ENCODE measurements around the gene DUS2. TPM values are rescaled to one million over a fixed set of nuclear protein-coding genes. Genes with fewer than 3 reads are reported as not detected.

Gene DUS2
- total and polyA plus RNA-seq, 11 donors, result 3.8 to 11.5 (median 7.2) TPM

DNA sequence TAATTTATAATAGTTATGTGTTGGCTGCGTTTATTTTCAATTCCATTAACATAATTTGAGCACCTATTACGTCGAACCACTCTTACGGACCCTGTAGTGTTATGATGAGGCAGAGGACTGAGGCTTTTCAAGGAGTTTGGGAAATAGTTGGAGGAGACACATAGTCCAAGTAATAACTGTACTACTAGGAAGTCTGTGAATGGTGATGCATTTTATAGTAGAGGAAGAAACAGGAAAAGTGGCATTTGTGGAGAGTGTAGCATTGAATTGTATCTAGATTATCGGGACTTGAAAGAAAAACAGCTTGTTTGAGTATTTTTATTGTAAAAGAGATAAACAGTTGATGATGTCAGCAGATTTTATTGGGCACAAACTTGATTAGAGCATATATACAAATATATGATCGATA is 63.8 kb downstream of the DUS2 start:
- no peaks in the 10 kb centered on the region for H3K9me3 ChIP-seq
- no peak for TF ChIP-seq POLR2A (IDR thresholded peaks at IDR 0.05)
- TF ChIP-seq, protein P1, sequence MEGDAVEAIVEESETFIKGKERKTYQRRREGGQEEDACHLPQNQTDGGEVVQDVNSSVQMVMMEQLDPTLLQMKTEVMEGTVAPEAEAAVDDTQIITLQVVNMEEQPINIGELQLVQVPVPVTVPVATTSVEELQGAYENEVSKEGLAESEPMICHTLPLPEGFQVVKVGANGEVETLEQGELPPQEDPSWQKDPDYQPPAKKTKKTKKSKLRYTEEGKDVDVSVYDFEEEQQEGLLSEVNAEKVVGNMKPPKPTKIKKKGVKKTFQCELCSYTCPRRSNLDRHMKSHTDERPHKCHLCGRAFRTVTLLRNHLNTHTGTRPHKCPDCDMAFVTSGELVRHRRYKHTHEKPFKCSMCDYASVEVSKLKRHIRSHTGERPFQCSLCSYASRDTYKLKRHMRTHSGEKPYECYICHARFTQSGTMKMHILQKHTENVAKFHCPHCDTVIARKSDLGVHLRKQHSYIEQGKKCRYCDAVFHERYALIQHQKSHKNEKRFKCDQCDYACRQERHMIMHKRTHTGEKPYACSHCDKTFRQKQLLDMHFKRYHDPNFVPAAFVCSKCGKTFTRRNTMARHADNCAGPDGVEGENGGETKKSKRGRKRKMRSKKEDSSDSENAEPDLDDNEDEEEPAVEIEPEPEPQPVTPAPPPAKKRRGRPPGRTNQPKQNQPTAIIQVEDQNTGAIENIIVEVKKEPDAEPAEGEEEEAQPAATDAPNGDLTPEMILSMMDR (IDR thresholded peaks at IDR 0.05), result no peak
- ATAC-seq, result no peak

DNA sequence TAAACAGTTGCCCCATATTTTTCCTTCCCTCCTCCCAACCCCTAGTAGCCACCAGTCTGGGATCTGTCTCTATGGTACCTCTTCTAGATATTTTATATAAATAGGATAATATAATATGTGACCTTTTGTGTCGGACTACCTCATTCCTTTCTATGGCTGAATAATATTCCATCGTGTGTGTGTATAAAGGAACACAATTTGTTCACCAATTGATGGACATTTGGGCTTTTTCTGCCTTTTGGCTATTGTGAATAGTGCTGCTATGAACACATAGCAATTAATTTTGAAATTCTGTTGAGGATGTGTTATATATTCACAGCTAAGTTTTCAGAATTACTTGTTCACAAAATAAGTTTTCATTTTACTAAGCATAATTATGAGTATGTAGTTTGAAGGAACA is 64.6 kb downstream of the DUS2 start:
- H3K4me1 ChIP-seq, result peaks cover 0 to 76% (median 57%) of the 10 kb centered on the region in 12 donors
- no peaks in the 10 kb centered on the region for H3K36me3 ChIP-seq
- H3K9me3 ChIP-seq, result no peaks in the 10 kb centered on the region
- peak overlapping the region in 2 of 12 donors; percentile 92 to 98 for H3K27ac ChIP-seq
- H3K4me3 ChIP-seq, result peak overlapping the region in 3 of 12 donors; percentile 85 to 93 (median 93)
- TF ChIP-seq, protein P1 (IDR thresholded peaks at IDR 0.05), result no peak
- TF ChIP-seq POLR2A (IDR thresholded peaks at IDR 0.05), result no peak
- no peaks in the 10 kb centered on the region for H3K27me3 ChIP-seq
- no peak for DNase-seq
- ATAC-seq, result no peak
- intact Hi-C loops (cut with DNase I), result loop anchor here in 3 of 10 donors (5.0 to 10.0 kb wide), 3 partner anchors 55 to 237 kb away; no protein-coding TSS in a partner anchor
- 73 to 87% (median 81%) methylated on average over 2 of the region's 2 CpGs for WGBS, 4 donors

More for the DNA sequence above, 63.8 kb downstream of the DUS2 start:
- Histone ChIP-seq H3K27me3 (no peaks in the 10 kb centered on the region), H3K36me3 (no peaks in the 10 kb centered on the region), H3K4me3 (peak overlapping the region; percentile 70 to 95 (median 88)), H3K27ac (peak overlapping the region in 11 of 12 donors; percentile 1 to 99 (median 95)), H3K4me1 (peaks cover 0 to 78% (median 55%) of the 10 kb centered on the region in 12 donors)
- WGBS, 4 donors, result 14 to 17% (median 15%) methylated on average over 6 of the region's 6 CpGs
- no peak for DNase-seq
- intact Hi-C loops (cut with DNase I), result loop anchor here in 3 of 10 donors (5.0 to 10.0 kb wide), 3 partner anchors 55 to 238 kb away; no protein-coding TSS in a partner anchor

DNA sequence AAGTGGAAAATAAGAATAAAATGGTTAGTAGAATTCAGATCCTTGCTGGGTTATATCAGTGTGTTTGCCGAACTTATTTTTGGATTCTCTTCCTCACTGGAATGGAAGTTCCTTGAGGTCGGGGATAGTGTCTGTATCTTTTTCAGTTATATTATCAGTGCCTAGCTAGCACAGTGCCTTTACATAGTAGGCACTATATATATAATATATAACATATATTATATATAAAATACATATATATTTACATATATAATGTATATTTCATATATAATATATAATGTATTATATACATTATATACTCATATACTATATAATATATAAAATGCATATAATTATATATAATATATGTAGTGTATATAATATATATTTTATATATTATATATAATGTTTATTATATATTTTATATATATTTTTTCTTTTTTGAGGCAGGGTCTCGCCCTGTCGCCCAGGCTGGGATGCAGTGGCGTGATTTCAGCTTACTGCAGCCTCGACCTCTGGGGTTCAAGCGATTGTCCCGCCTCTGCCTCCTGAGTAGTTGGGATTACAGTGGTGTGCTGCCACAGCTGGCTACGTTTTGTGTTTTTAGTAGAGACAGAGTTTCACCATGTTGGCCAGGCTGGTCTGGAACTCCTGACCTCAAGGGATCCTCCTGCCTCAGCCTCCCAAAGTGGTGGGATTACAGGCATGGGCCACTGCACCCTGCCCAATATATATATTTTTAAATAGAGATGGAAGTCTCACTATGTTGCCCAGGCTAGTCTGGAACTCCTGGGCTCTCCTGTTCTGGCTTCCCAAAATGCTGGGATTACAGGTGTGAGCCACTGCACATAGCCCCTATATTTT is 65.3 kb downstream of the DUS2 start:
- H3K4me3 ChIP-seq, result peak overlapping the region in 1 of 12 donors; percentile 85
- intact Hi-C loops (cut with DNase I), result loop anchor here in 3 of 10 donors (5.0 to 10.0 kb wide), 3 partner anchors 54 to 236 kb away; no protein-coding TSS in a partner anchor
- H3K27me3 ChIP-seq, result no peaks in the 10 kb centered on the region
- H3K27ac ChIP-seq, result peak overlapping the region in 2 of 12 donors; percentile 92 to 98
- H3K9me3 ChIP-seq, result no peaks in the 10 kb centered on the region
- H3K4me1 ChIP-seq, result peaks cover 0 to 77% (median 59%) of the 10 kb centered on the region in 12 donors
- TF ChIP-seq, protein P1 (IDR thresholded peaks at IDR 0.05), result no peak
- TF ChIP-seq POLR2A (IDR thresholded peaks at IDR 0.05), result no peak
- 80 to 85% (median 82%) methylated on average over 9 of the region's 9 CpGs for WGBS, 4 donors
- DNase-seq (no peak), ATAC-seq (no peak)
- H3K36me3 ChIP-seq, result no peaks in the 10 kb centered on the region

DNA sequence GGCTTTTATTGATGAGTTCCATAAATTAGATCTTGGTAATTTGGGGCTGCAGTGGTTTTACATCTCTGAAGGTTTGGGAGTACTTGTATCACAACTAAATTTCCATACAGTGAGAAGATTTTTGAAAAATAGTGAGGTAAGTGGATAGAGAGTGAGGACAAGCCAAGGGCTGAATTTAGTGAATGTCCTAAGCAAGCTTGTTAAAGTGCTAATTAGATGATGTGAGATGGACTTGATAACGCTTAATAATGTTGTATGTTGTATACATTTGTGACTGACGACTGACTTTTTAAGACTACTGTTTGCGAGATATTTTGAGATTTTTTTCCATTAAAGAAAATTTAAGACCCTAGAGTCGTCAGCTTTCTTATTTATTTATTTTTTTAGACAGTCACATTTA is 66.0 kb downstream of the DUS2 start:
- DNase-seq (no peak), ATAC-seq (no peak)
- Histone ChIP-seq H3K36me3 (no peaks in the 10 kb centered on the region), H3K4me3 (peak overlapping the region in 1 of 12 donors; percentile 4), H3K4me1 (peaks cover 0 to 76% (median 55%) of the 10 kb centered on the region in 12 donors), H3K27ac (no peak overlapping the region), H3K27me3 (no peaks in the 10 kb centered on the region), H3K9me3 (no peaks in the 10 kb centered on the region)
- 83 to 87% (median 86%) methylated on average over 4 of the region's 4 CpGs for WGBS, 4 donors
- intact Hi-C loops (cut with DNase I), result loop anchor here in 3 of 10 donors (5.0 to 10.0 kb wide), 3 partner anchors 53 to 236 kb away; no protein-coding TSS in a partner anchor
- TF ChIP-seq POLR2A (IDR thresholded peaks at IDR 0.05), result no peak
